ENCODE measurements around the gene ZMYND8. TPM values are rescaled to one million over a fixed set of nuclear protein-coding genes. Genes with fewer than 3 reads are reported as not detected.

Gene ZMYND8
- total RNA-seq, 1 donor from 2014 or later = 109 TPM

- Mint-ChIP-seq H3K4me3 (ENCODE audit: unreplicated experiment) (no peak overlapping the region), H3K9me3 (ENCODE audit: unreplicated experiment) (no peaks in the 10 kb centered on the region), H3K27ac (ENCODE audit: unreplicated experiment) (no peak overlapping the region), H3K4me1 (ENCODE audit: unreplicated experiment) (peaks cover 28% of the 10 kb centered on the region), H3K27me3 (ENCODE audit: unreplicated experiment) (peaks cover 5% of the 10 kb centered on the region), H3K36me3 (ENCODE audit: low read depth, unreplicated experiment) (peaks cover 3% of the 10 kb centered on the region)
- no peak for DNase-seq (ENCODE audit: low spot score)
- TF ChIP-seq CTCF (IDR thresholded peaks at IDR 0.05; ENCODE audit: unreplicated experiment) = no peak
Measured at GRCh38 chr20:47352332-47353238, 3.9 kb downstream of the ZMYND8 start.

GRCh38 chr20:47351643-47352331 is 4.7 kb downstream of the ZMYND8 start:
- Mint-ChIP-seq H3K27ac (ENCODE audit: unreplicated experiment) (no peak overlapping the region), H3K27me3 (ENCODE audit: unreplicated experiment) (peaks cover 5% of the 10 kb centered on the region), H3K4me1 (ENCODE audit: unreplicated experiment) (peaks cover 22% of the 10 kb centered on the region), H3K36me3 (ENCODE audit: low read depth, unreplicated experiment) (peaks cover 10% of the 10 kb centered on the region), H3K4me3 (ENCODE audit: unreplicated experiment) (no peak overlapping the region), H3K9me3 (ENCODE audit: unreplicated experiment) (no peaks in the 10 kb centered on the region)
- TF ChIP-seq CTCF (IDR thresholded peaks at IDR 0.05; ENCODE audit: unreplicated experiment) = no peak
- DNase-seq (ENCODE audit: low spot score) = no peak

- H3K27ac Mint-ChIP-seq (ENCODE audit: unreplicated experiment) = no peak overlapping the region
- peaks cover 4% of the 10 kb centered on the region for H3K27me3 Mint-ChIP-seq (ENCODE audit: unreplicated experiment)
- DNase-seq (ENCODE audit: low spot score) = no peak
- TF ChIP-seq CTCF (IDR thresholded peaks at IDR 0.05; ENCODE audit: unreplicated experiment) = no peak
- no peak overlapping the region for H3K4me3 Mint-ChIP-seq (ENCODE audit: unreplicated experiment)
- no peaks in the 10 kb centered on the region for H3K9me3 Mint-ChIP-seq (ENCODE audit: unreplicated experiment)
- H3K4me1 Mint-ChIP-seq (ENCODE audit: unreplicated experiment) = peaks cover 15% of the 10 kb centered on the region
- peaks cover 17% of the 10 kb centered on the region for H3K36me3 Mint-ChIP-seq (ENCODE audit: low read depth, unreplicated experiment)
Measured at GRCh38 chr20:47350691-47351545, 5.6 kb downstream of the ZMYND8 start.

DNA sequence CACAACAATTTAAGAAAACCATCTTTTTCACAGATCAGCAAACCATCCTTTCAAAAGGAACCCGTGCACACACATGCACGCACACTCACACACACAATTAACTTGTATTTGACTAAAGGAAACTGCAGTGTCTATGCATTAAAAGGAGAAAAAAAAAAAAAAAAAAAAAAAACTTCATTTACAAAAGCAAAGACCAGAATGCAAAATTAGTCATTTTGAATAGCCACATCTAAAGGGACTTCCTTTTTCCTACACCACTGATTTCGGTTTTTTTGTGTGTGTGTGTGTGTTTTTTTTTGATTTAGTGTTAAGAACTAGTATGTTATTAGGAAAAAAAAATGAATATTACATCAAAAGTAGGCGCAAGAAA is 6.3 kb downstream of the ZMYND8 start:
- DNase-seq (ENCODE audit: low spot score) = no peak
- Mint-ChIP-seq H3K27me3 (ENCODE audit: unreplicated experiment) (peaks cover 2% of the 10 kb centered on the region), H3K9me3 (ENCODE audit: unreplicated experiment) (no peaks in the 10 kb centered on the region), H3K36me3 (ENCODE audit: low read depth, unreplicated experiment) (peaks cover 21% of the 10 kb centered on the region), H3K4me1 (ENCODE audit: unreplicated experiment) (peaks cover 10% of the 10 kb centered on the region), H3K4me3 (ENCODE audit: unreplicated experiment) (no peak overlapping the region), H3K27ac (ENCODE audit: unreplicated experiment) (no peak overlapping the region)
- no peak for TF ChIP-seq CTCF (IDR thresholded peaks at IDR 0.05; ENCODE audit: unreplicated experiment)
